ENCODE data around the gene TMEM270.

Gene TMEM270

GRCh38 chr7:73827567-73828106, 33.3 kb upstream of the TMEM270 start:
- H3K4me3 ChIP-seq (ENCODE audit: low read length), result no peak overlapping the region
- no peaks in the 10 kb centered on the region for H3K9me3 ChIP-seq (ENCODE audit: insufficient read depth, low read depth, low read length)
- peaks cover 37% of the 10 kb centered on the region for H3K4me1 ChIP-seq (ENCODE audit: insufficient read depth, low read length)
- no peaks in the 10 kb centered on the region for H3K36me3 ChIP-seq (ENCODE audit: insufficient read depth, low read depth, low read length)
- H3K9ac ChIP-seq (ENCODE audit: low read depth, low read length), result peak overlapping the region; percentile 52; the same call in 1 of the 2 replicates
- no peaks in the 10 kb centered on the region; the same call in 1 of the 2 replicates for H3K27me3 ChIP-seq (ENCODE audit: insufficient read depth, low read length)
- no peak overlapping the region for H3K27ac ChIP-seq (ENCODE audit: low read length)

DNA sequence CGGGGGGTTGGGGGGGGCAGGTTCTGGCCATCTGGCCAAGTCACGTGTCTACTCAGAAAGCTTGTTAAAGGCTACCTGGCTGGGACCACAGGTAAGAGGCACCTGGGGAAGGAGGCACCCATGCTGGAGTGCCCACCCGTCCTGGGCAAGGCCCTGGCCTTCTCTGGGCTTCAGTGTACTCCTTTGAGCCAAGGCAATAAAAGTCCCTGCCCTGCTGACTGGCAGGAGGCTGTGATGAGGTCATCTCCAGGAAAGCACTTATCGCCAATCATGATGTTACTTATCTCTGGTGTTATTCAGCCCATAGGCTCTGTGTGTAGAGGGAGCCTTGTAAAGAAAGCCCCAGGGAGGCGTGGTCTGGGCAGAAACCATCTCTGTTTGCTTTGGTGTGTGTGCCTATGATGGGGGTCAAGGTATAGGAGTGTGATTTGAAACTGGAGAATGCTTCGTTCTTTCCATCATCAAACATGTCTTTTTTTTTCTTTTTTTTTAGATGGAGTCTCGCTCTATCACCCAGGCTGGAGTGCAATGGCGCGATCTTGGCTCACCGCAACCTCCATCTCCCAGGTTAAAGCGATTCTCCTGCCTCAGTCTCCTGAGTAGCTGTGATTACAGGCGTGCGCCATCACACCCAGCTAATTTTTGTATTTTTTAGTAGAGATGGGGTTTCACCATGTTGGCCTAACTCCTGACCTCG, 32.7 kb upstream of the TMEM270 start:
- Histone ChIP-seq H3K36me3 (ENCODE audit: insufficient read depth, low read depth, low read length) (no peaks in the 10 kb centered on the region), H3K9me3 (ENCODE audit: insufficient read depth, low read depth, low read length) (no peaks in the 10 kb centered on the region), H3K9ac (ENCODE audit: low read depth, low read length) (no peak overlapping the region), H3K27ac (ENCODE audit: low read length) (no peak overlapping the region), H3K4me3 (ENCODE audit: low read length) (no peak overlapping the region), H3K4me1 (ENCODE audit: insufficient read depth, low read length) (peaks cover 43% of the 10 kb centered on the region), H3K27me3 (ENCODE audit: insufficient read depth, low read length) (no peaks in the 10 kb centered on the region; the same call in 1 of the 2 replicates)

DNA sequence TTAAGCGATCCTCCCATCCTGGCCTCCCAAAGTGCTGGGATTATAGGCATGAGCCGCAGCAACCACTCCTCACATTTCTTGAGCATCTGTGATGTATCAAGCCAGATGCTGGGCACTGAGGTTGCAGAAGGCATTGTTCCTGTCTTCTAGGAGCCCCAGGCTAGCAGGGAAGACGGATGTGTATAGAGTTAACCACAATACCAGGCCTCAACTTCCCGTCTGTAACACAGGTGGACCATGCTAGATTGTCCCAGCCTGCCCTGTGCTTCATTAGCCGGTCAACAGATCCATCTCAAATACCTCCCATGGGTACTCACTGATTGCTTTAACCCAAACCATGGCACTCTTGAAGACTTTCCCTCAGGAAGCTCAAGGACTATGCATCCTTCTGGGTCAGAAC, 32.0 kb upstream of the TMEM270 start:
- Histone ChIP-seq H3K9me3 (ENCODE audit: insufficient read depth, low read depth, low read length) (no peaks in the 10 kb centered on the region), H3K27ac (ENCODE audit: low read length) (no peak overlapping the region), H3K36me3 (ENCODE audit: insufficient read depth, low read depth, low read length) (no peaks in the 10 kb centered on the region), H3K4me1 (ENCODE audit: insufficient read depth, low read length) (peaks cover 47% of the 10 kb centered on the region), H3K9ac (ENCODE audit: low read depth, low read length) (no peak overlapping the region), H3K27me3 (ENCODE audit: insufficient read depth, low read length) (no peaks in the 10 kb centered on the region; the same call in 1 of the 2 replicates), H3K4me3 (ENCODE audit: low read length) (no peak overlapping the region)

GRCh38 chr7:73829505-73829904, 31.5 kb upstream of the TMEM270 start:
- Histone ChIP-seq H3K27ac (ENCODE audit: low read length) (no peak overlapping the region), H3K36me3 (ENCODE audit: insufficient read depth, low read depth, low read length) (no peaks in the 10 kb centered on the region), H3K27me3 (ENCODE audit: insufficient read depth, low read length) (no peaks in the 10 kb centered on the region; the same call in 1 of the 2 replicates), H3K9ac (ENCODE audit: low read depth, low read length) (peak overlapping the region; percentile 77; the same call in 1 of the 2 replicates), H3K4me1 (ENCODE audit: insufficient read depth, low read length) (peaks cover 47% of the 10 kb centered on the region), H3K9me3 (ENCODE audit: insufficient read depth, low read depth, low read length) (no peaks in the 10 kb centered on the region), H3K4me3 (ENCODE audit: low read length) (no peak overlapping the region)

DNA sequence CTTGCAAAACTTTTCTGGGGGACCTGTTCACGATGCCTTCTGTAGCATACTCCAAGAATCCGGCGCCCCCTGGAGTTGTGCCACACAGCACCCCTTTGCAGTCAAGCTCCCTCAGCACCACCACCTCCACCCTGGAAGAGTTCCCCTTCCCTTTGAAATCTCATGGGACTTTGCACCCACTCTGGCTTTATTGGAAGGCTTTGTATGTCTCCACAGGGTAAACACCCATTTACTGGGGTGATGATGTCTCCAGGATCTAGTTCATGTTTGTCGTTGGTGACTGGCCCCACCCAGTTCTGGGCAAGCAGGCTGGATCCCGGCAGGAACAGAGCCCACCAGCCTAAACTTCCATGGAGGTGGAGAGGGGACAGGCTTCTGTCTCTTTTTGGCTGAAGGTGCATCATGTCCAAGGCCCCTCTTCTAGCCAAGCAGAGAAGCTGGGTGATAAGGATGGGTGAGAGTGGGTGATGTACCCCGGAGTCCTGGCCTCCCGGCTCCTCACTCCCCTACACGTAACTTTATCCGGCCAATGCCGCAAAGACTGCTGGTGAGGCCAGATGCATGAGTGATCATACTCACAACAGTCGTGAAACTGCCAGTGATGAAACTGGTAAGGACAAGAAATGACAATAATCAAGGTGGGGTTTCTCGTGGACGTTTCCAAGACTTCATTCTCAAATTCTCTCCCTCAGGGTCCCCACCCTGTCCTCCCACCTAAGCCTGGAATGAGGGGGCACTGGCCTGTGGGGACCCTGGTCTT, 30.9 kb upstream of the TMEM270 start:
- no peak overlapping the region for H3K27ac ChIP-seq (ENCODE audit: low read length)
- H3K36me3 ChIP-seq (ENCODE audit: insufficient read depth, low read depth, low read length), result no peaks in the 10 kb centered on the region
- H3K9ac ChIP-seq (ENCODE audit: low read depth, low read length), result peak overlapping the region; percentile 77; the same call in 1 of the 2 replicates
- no peak overlapping the region; the same call in 1 of the 2 replicates for H3K4me3 ChIP-seq (ENCODE audit: low read length)
- no peaks in the 10 kb centered on the region; the same call in 1 of the 2 replicates for H3K27me3 ChIP-seq (ENCODE audit: insufficient read depth, low read length)
- H3K4me1 ChIP-seq (ENCODE audit: insufficient read depth, low read length), result peaks cover 47% of the 10 kb centered on the region
- no peaks in the 10 kb centered on the region for H3K9me3 ChIP-seq (ENCODE audit: insufficient read depth, low read depth, low read length)

DNA sequence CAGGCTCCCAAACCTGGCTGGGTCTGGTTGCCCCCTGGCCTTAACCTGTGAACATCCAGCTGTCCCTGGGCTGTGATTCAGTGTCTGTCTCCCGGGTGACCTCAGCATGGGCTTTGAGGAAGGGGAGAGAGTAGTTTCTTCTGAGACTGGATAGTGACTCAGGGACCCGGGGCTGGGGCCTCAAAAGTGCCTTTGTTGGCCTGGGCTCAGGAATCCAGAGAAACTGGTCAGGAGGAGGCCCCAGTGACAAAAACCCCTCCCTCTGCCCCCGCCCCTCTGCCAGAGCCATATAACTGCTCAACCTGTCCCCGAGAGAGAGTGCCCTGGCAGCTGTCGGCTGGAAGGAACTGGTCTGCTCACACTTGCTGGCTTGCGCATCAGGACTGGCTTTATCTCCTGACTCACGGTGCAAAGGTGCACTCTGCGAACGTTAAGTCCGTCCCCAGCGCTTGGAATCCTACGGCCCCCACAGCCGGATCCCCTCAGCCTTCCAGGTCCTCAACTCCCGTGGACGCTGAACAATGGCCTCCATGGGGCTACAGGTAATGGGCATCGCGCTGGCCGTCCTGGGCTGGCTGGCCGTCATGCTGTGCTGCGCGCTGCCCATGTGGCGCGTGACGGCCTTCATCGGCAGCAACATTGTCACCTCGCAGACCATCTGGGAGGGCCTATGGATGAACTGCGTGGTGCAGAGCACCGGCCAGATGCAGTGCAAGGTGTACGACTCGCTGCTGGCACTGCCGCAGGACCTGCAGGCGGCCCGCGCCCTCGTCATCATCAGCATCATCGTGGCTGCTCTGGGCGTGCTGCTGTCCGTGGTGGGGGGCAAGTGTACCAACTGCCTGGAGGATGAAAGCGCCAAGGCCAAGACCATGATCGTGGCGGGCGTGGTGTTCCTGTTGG, 30.0 kb upstream of the TMEM270 start, which contains the start of gene CLDN4:
Gene CLDN4 (plus strand): TSS at position 316 of the 903 bp plus-strand sequence. CDS start 206 bp downstream, at position 522.
- no peaks in the 10 kb centered on the region for H3K36me3 ChIP-seq (ENCODE audit: insufficient read depth, low read depth, low read length)
- H3K27me3 ChIP-seq (ENCODE audit: insufficient read depth, low read length), result no peaks in the 10 kb centered on the region; the same call in 1 of the 2 replicates
- peaks cover 47% of the 10 kb centered on the region for H3K4me1 ChIP-seq (ENCODE audit: insufficient read depth, low read length)
- peak within 1 kb of the TSS; percentile 60 for H3K4me3 ChIP-seq (ENCODE audit: low read length)
- H3K27ac ChIP-seq (ENCODE audit: low read length), result peak within 1 kb of the TSS; percentile 62
- no peaks in the 10 kb centered on the region for H3K9me3 ChIP-seq (ENCODE audit: insufficient read depth, low read depth, low read length)
- peak within 1 kb of the TSS; percentile 77 for H3K9ac ChIP-seq (ENCODE audit: low read depth, low read length)

- no peaks in the 10 kb centered on the region for H3K36me3 ChIP-seq (ENCODE audit: insufficient read depth, low read depth, low read length)
- no peaks in the 10 kb centered on the region; the same call in 1 of the 2 replicates for H3K27me3 ChIP-seq (ENCODE audit: insufficient read depth, low read length)
- H3K9me3 ChIP-seq (ENCODE audit: insufficient read depth, low read depth, low read length), result no peaks in the 10 kb centered on the region
- peak overlapping the region; percentile 60 for H3K4me3 ChIP-seq (ENCODE audit: low read length)
- peak overlapping the region; percentile 62 for H3K27ac ChIP-seq (ENCODE audit: low read length)
- peaks cover 47% of the 10 kb centered on the region for H3K4me1 ChIP-seq (ENCODE audit: insufficient read depth, low read length)
- peak overlapping the region; percentile 77 for H3K9ac ChIP-seq (ENCODE audit: low read depth, low read length)
These were observed 29.4 kb upstream of the TMEM270 start for GRCh38 chr7:73831584-73831833.

DNA sequence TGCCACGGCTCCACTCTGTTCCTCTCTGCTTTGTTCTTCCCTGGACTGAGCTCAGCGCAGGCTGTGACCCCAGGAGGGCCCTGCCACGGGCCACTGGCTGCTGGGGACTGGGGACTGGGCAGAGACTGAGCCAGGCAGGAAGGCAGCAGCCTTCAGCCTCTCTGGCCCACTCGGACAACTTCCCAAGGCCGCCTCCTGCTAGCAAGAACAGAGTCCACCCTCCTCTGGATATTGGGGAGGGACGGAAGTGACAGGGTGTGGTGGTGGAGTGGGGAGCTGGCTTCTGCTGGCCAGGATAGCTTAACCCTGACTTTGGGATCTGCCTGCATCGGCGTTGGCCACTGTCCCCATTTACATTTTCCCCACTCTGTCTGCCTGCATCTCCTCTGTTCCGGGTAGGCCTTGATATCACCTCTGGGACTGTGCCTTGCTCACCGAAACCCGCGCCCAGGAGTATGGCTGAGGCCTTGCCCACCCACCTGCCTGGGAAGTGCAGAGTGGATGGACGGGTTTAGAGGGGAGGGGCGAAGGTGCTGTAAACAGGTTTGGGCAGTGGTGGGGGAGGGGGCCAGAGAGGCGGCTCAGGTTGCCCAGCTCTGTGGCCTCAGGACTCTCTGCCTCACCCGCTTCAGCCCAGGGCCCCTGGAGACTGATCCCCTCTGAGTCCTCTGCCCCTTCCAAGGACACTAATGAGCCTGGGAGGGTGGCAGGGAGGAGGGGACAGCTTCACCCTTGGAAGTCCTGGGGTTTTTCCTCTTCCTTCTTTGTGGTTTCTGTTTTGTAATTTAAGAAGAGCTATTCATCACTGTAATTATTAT, 28.9 kb upstream of the TMEM270 start:
- Histone ChIP-seq H3K4me1 (ENCODE audit: insufficient read depth, low read length) (peaks cover 47% of the 10 kb centered on the region), H3K36me3 (ENCODE audit: insufficient read depth, low read depth, low read length) (no peaks in the 10 kb centered on the region), H3K9ac (ENCODE audit: low read depth, low read length) (peak overlapping the region; percentile 77), H3K9me3 (ENCODE audit: insufficient read depth, low read depth, low read length) (no peaks in the 10 kb centered on the region), H3K27ac (ENCODE audit: low read length) (peak overlapping the region; percentile 62), H3K27me3 (ENCODE audit: insufficient read depth, low read length) (no peaks in the 10 kb centered on the region; the same call in 1 of the 2 replicates), H3K4me3 (ENCODE audit: low read length) (peak overlapping the region; percentile 60)

GRCh38 chr7:73832806-73833205, 28.2 kb upstream of the TMEM270 start:
- H3K9ac ChIP-seq (ENCODE audit: low read depth, low read length), result peak overlapping the region; percentile 77; the same call in 1 of the 2 replicates
- no peaks in the 10 kb centered on the region for H3K9me3 ChIP-seq (ENCODE audit: insufficient read depth, low read depth, low read length)
- no peaks in the 10 kb centered on the region; the same call in 1 of the 2 replicates for H3K27me3 ChIP-seq (ENCODE audit: insufficient read depth, low read length)
- no peaks in the 10 kb centered on the region for H3K36me3 ChIP-seq (ENCODE audit: insufficient read depth, low read depth, low read length)
- H3K4me3 ChIP-seq (ENCODE audit: low read length), result peak overlapping the region; percentile 11; the same call in 1 of the 2 replicates
- peak overlapping the region; percentile 36 for H3K27ac ChIP-seq (ENCODE audit: low read length)
- peaks cover 42% of the 10 kb centered on the region for H3K4me1 ChIP-seq (ENCODE audit: insufficient read depth, low read length)

GRCh38 chr7:73833251-73833919, 27.6 kb upstream of the TMEM270 start:
- no peaks in the 10 kb centered on the region; the same call in 1 of the 2 replicates for H3K27me3 ChIP-seq (ENCODE audit: insufficient read depth, low read length)
- no peak overlapping the region for H3K4me3 ChIP-seq (ENCODE audit: low read length)
- H3K9me3 ChIP-seq (ENCODE audit: insufficient read depth, low read depth, low read length), result no peaks in the 10 kb centered on the region
- H3K36me3 ChIP-seq (ENCODE audit: insufficient read depth, low read depth, low read length), result no peaks in the 10 kb centered on the region
- peaks cover 38% of the 10 kb centered on the region for H3K4me1 ChIP-seq (ENCODE audit: insufficient read depth, low read length)
- peak overlapping the region; percentile 36 for H3K27ac ChIP-seq (ENCODE audit: low read length)
- peak overlapping the region; percentile 77; the same call in 1 of the 2 replicates for H3K9ac ChIP-seq (ENCODE audit: low read depth, low read length)

Measured in iPS-20b (cell line).